GM21515 (cell line): ENCODE results near the gene ZFAND4.
"Not testable (repeated sequence)": the region's sequence is repeated elsewhere in the genome, so short reads cannot be mapped to it uniquely, and the experiment has no call there.

Experiments used
- ATAC-seq: cut with Tn5 transposase; IDR thresholded peaks from one replicate; pipeline ENCODE4 v1.9.1; 2021; ENCODE audit not compliant: unreplicated experiment

Gene ZFAND4

DNA sequence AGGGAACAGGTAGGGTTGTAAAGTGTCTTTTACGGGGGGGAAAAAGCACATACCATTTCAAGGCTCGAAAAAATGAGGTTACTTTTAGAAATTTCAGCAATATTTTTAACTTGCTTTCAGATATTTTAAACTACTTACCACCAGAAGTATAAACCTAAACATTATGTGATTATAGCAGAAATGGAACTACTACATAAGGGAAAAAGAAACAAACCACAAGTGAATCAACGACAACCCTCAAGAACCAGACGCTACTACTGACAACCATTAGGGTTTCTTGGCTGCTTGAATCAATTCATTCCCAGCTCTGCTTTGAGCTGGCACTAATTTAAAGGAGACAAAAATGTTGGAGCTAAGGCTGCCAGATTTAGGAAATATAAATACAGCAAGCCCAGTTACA lies 80.1 kb downstream of the ZFAND4 start:
- ATAC-seq, result no peak

DNA sequence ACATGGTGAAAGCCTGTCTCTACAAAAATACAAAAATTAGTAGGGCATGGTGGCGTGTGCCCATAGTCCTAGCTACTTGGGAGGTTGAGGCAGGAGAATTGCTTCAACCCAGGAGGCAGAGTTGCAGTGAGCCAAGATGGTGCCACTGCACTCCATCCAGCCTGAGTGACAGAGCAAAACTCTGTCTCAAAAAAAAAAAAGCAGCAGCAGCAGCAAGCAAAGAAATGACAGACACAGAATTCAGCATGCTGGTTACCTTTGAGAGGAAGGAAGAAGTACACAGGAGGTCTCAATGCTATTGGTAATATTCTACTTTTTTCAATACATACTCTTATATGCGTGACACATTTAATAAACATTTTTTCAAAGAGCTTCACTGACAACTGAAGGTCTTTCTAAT lies 81.3 kb downstream of the ZFAND4 start:
- ATAC-seq, result no peak

DNA sequence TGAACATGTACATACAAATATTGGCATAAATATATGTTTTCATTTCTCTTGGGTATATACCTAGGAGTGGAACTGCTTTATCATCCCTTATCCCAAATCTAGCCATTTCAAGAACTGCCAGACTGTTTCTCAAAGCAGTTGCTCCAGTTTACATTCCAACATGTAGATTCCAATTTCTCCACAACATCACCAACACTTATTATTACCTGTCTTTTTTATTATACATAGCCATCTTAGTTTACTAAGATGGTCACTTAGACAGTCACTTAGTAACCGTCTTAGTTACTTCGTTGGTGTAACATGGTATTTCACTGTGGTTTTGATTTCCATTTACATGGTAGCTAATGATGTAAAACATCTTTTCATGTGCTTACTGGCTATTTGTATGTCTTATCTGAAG lies 82.7 kb downstream of the ZFAND4 start:
- ATAC-seq, result no peak

DNA sequence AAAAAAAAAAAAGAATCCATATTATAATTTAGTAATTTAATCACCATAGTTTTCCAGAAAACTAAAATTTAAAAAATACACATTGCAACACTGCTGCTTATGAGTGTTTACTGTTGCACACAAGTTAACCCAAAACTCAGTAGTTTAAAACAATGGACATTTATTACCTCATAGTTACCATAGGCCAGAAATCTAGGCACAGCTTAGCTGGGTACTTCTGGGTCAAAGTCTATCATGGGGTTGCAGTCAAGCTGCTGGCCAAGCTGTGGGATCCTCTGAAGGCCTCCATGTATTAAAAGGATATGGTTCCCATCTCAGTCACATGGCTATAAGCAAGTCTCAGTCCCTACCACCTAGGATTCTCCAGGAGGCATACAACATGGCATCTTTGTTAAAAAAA lies 83.6 kb downstream of the ZFAND4 start:
- no peak for ATAC-seq

DNA sequence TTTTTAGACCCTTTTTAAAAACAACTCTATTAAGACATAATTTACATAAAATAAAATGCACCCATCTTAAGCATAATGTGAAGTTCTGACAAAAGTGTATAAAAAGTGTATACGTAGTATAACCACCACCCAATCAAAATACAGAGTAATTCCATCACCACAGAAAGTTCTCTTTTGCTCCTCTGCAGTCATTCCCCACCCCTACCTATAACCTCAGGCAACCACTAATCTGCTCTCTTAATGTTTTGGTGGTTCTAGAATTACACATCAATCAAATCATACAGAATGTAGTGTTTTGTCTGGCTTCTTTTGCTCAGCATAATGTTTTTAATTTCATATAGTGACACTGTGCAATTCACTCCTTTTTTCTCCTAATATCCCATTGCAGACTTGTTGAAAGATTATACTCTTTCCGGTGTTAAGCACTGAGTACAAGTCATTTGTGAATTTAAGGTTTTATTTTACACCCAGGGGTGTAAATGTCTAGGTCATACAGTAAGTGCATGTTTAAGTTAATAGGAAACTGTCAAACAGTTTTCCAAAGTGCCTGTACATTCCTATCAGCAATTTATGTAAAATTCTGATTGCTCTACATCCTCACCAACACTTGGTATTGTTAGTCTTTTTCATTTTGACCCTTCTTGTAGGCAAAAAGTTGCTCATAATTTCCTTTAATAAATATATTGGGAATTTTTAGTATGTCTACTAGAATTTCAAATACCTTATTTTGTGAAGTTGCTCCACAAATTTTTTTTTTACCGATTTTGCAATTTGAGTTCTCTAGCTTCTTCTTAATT lies 86.3 kb downstream of the ZFAND4 start:
- ATAC-seq, result no peak

DNA sequence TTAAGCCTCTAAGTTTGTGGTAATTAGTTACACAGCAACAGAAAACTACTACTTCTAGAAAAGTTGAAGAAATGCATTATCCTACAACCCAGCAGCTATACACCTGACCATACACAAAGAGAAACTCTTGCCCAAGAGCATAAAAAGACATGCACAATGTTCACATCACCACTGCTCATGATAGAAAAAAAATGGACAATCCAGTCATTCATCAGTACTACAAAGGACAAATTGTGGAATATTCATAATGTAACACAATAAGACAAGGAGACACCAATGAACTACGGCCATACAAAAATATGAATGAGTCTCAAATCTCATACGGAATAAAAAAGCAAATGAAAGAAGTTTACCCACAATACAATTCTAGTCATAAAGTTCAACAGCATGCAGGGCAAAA lies 87.4 kb downstream of the ZFAND4 start:
- no peak for ATAC-seq

DNA sequence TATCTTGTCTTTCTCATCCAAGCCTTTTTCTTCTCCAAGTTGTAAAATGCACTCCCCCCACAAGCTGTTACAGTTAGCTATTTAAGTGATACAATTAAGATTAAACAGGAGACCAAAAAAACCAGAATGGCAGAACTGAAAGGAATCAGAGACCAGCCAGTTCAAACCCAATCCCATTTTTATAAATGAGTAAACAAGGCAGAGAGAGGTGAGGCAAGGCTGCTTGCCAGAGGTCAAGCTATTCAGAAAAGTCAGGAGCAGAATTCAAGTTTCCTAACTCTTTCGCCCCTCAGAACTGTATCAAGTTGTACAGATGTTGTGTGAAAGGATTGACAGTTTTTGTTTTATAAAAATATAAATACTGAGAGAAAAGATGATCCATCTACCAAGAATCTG lies 90.2 kb downstream of the ZFAND4 start:
- ATAC-seq, result no peak

DNA sequence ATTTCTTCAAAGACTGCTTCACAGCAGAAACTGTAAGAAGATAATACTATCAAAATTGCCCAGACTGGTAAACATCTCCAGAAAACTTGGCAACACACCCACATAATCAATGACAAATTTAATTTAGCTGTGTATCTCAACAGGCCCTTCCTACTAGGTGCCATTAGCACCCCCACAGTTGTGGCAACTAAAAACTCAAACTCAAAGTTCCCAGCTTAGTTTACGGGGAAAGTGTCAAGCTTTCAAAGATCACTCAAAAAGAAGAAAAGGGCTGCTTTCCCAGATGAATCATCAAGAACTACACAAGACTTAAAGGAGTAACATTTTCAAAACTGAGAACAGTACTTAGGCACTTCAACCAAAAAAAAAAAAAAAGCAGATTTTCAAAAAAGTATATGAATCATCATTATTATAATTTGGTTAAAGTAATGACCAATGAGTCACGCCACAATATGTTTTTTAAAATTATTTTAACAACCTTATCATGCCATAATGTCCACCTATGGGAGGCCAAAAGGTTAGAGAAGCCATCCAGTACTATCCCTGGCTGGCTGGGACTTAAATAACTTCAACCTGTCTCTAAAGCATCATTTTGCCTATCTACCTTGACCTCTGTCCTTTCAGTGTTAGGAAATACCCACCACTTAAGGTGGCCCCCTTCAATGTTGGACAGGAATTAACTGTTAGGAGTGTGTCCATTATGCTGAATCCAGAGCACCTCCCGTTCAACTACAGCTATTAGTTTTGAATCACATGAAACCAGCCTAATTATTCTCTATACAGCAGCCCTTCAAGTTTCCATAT lies 90.8 kb downstream of the ZFAND4 start:
- no peak for ATAC-seq

DNA sequence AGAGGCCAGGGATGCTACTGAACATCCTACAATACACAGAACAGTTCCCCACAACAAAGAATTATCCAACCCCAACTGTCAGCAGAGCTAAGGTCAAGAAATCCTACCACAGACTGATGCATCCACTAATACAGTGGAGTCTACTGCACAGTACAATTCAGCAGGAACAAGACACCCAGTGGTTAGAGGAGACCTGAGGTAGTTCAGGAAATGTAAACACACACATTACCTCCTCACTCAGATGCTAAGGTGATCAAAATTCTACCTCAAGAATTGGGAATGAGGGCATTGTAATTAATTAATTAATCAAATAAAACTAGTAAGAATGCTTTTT lies 91.4 kb downstream of the ZFAND4 start:
- peak; percentile 36 for ATAC-seq

DNA sequence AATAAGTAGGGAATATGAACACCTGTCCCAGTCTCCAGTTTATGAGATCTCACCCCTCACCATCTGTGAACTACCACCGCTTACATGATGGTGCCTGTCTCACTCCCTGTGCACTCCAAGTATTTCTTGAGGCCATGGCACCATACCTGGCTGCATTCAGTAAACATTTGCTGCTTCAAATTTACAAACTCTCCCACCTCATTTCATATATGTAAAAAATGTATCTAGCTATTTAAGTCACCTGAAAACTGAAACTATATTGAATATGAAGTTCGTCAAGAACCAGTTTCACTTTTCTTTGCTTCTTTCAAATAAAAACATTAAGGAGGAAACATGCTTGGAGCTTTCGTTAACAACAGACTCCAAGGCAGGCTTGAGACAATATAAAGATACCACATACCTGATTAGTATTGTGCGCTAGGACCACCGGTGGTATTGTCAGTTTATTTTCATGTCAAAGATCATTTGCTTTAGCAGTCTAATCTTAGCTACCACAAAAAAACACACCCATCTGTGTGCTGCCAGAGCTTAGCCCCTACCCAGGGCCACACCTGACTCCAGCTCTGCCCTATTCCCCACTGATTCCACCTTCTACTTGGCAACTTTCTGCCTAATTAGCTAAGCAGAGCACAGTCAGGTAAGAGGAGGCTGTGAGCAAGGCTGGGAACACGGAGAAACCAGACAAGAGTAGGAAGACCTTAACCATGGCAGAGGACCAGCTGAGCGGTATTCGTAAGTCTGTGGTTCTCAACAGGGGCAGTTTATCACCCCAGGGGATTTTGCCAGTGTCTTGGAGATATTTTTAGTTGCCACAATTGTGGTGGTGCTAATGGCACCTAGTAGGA lies 92.0 kb downstream of the ZFAND4 start:
- peak; percentile 63 for ATAC-seq

DNA sequence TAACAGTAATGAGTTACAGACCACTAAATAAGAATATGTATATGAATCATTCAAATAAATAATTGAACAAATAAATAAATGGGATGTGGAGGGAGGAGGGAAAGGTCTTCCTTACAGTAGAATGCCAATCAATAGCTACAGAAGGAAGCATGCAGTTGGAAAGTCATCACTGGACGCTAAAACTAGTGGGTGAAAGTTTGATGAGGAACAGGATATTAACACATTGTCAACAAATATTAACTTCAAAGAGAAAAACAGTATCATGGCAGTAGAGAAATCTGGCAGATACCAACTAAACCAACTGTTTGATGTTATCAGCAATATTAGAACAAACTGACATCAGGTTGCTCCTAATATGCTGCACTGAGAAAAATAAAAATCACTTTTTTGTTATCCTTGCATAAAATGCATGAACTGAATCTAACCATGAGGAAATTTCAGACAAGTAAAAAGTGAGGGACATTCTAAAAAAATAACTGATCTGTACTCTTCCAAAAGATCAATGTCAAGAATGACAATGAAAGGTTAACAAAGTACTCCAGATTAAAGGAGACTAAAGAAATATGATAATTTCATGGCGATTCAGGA lies 94.1 kb downstream of the ZFAND4 start:
- ATAC-seq, result no peak

DNA sequence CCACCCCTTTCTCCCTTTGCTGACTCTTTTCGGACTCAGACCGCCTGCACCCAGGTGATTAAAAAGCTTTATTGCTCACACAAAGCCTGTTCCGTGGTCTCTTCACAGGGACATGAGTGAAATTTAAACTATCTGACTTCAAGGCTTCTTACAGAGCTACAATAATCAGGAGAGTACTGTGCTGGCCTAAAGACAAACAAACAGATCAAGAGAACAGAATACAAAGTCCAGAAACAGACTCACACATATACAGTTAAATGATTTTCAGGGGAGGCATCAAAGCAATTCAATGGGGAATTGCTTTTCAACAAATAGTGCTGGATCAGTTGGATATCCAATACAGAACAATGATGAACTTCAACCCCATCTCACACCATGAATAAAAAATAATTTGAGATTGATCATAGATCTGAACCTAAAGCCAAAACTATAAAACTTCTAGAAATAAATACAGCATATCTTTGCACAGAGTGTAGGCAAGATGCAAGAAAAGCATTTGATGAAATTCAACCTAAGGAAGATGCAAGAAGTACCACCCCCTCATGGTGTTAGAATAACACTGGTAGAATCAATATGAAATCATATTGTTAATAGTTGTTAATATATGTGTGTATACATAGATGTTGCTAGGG lies 96.5 kb downstream of the ZFAND4 start:
- no peak for ATAC-seq

DNA sequence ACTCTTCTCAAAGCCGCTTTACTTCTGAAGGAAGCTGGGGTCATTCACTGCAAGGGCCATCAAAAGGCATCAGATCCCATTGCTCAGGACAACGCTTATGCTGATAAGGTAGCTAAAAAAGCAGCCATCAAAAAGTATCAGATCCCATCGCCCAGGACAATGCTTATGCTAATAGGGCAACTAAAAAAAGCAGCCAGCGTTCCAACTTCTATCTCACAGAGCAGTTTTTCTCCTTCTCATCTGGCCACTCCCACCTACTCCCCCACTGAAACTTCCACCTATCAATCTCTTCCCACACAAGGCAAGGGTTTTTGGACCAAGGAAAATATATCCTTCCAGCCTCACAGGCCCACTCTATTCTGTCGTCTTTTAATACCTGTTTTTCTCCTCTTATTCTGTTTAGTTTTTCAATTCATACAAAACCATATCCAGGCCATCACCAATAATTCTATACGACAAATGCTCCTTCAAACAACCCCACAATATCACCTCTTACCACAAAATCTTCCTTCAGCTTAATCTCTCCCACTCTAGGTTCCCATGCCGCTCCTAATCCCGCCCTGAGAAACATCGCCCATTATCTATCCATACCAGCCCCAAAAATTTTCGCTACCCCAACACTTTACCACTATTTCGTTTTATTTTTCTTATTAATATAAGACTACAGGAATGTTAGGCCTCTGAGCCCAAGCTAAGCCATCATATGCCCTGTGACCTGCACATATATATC lies 97.4 kb downstream of the ZFAND4 start:
- ATAC-seq, result not testable (repeated sequence)

DNA sequence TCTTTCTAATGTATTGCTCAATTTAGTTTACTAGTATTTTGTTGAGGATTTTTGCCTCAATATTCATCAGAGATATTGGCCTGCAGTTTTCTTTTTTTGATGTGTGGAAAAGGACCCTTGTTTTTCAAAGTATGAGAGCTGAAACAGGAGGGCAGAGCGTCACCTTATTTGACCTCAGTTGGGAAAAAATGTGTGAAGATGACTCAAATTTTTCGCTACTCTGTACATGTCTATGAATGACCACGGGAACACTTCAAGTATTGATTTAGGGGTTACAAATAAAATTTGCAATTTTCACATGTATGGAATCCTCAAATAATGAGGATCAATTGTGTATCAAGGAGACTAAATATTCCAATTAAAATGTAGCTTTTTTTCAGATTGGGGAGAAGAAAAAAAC lies 103.1 kb downstream of the ZFAND4 start:
- ATAC-seq, result no peak

DNA sequence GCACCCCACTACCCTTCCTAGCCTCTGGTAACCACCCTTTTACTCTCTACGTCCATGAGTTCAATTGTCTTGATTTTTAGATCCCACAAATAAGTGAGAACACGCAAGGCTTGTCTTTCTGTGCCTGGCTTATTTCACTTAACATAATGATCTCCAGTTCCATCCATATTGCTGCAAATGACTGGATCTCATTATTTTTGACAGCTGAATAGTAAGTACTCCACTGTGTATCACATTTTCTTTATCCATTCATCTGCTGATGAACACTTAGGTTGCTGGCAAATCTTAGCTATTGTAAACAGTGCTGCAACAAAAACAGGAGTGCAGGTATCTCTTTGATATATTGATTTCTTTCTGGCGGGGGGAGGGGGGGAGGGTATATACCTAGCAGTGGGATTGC lies 106.2 kb downstream of the ZFAND4 start:
- no peak for ATAC-seq
